AG10803 (cell line): ENCODE measurements around the gene CAMK2A.
A peak's percentile ranks its signal among the peaks of the same experiment; 100 is the strongest.

Experiments used
- DNase-seq: peaks from one replicate; pipeline ENCODE4 v3.0.0; 2010; ENCODE audit warnings: low read depth
- H3K4me3 ChIP-seq: 2 replicates; pipeline ENCODE4 v1.5.1; 2011; ENCODE audit warnings: mild to moderate bottlenecking, low read length, control low read depth
- CTCF ChIP-seq: conservative IDR thresholded peaks from 2 replicates; pipeline ENCODE4 v1.5.1; 2011; ENCODE audit warnings: mild to moderate bottlenecking, low read length, control low read depth, inconsistent platforms

Gene CAMK2A

GRCh38 chr5:150296496-150296895 lies 6.9 kb upstream of the CAMK2A start:
- DNase-seq, result no peak
- no peak for TF ChIP-seq CTCF

GRCh38 chr5:150295741-150296486 lies 6.3 kb upstream of the CAMK2A start:
- DNase-seq, result no peak
- no peak overlapping the region for H3K4me3 ChIP-seq
- TF ChIP-seq CTCF, result no peak

More at GRCh38 chr5:150296496-150296895, 6.9 kb upstream of the CAMK2A start:
- no peak overlapping the region for H3K4me3 ChIP-seq

GRCh38 chr5:150295172-150295634 lies 5.6 kb upstream of the CAMK2A start:
- no peak for TF ChIP-seq CTCF
- H3K4me3 ChIP-seq, result no peak overlapping the region
- DNase-seq, result peak; percentile 60

- TF ChIP-seq CTCF, result no peak
- H3K4me3 ChIP-seq, result no peak overlapping the region
- DNase-seq, result no peak
Measured at GRCh38 chr5:150294551-150295071, 5.0 kb upstream of the CAMK2A start.

- no peak for DNase-seq
- TF ChIP-seq CTCF, result no peak
- no peak overlapping the region for H3K4me3 ChIP-seq
Measured at GRCh38 chr5:150293091-150293941, 3.7 kb upstream of the CAMK2A start.

GRCh38 chr5:150291388-150292385 lies 2.1 kb upstream of the CAMK2A start:
- DNase-seq, result no peak
- TF ChIP-seq CTCF, result no peak
- H3K4me3 ChIP-seq, result no peak overlapping the region
